ENCODE data around the gene GRHL1. TPM values are rescaled to one million over a fixed set of nuclear protein-coding genes. Genes with fewer than 3 reads are reported as not detected.
"Not testable (repeated sequence)": the region's sequence is repeated elsewhere in the genome, so short reads cannot be mapped to it uniquely, and the experiment has no call there.

GRHL1 gene
- total RNA-seq, 1 donor from 2014 or later, result 37.4 TPM

GRCh38 chr2:10012963-10013461, 61.5 kb downstream of the GRHL1 start:
- TF ChIP-seq CTCF (conservative IDR thresholded peaks at IDR 0.05), result no peak
- H3K27me3 Mint-ChIP-seq, result no peaks in the 10 kb centered on the region
- peaks cover 10% of the 10 kb centered on the region for H3K4me1 Mint-ChIP-seq (ENCODE audit: unreplicated experiment)
- H3K27ac Mint-ChIP-seq, result no peak overlapping the region
- peaks cover 4% of the 10 kb centered on the region for H3K9me3 Mint-ChIP-seq
- no peak for DNase-seq (ENCODE audit: extremely low spot score, unreplicated experiment)
- no peaks in the 10 kb centered on the region for H3K36me3 Mint-ChIP-seq
- no peak overlapping the region for H3K4me3 Mint-ChIP-seq

- not testable (repeated sequence) for H3K9me3 Mint-ChIP-seq; H3K4me1 Mint-ChIP-seq (ENCODE audit: unreplicated experiment); H3K27ac Mint-ChIP-seq; H3K36me3 Mint-ChIP-seq; H3K4me3 Mint-ChIP-seq; H3K27me3 Mint-ChIP-seq; DNase-seq (ENCODE audit: extremely low spot score, unreplicated experiment)
These were observed 62.3 kb downstream of the GRHL1 start for GRCh38 chr2:10013651-10014417.

- Mint-ChIP-seq H3K4me3 (no peak overlapping the region), H3K27ac (no peak overlapping the region), H3K36me3 (no peaks in the 10 kb centered on the region), H3K9me3 (peaks cover 4% of the 10 kb centered on the region), H3K27me3 (peaks cover 3% of the 10 kb centered on the region), H3K4me1 (ENCODE audit: unreplicated experiment) (peaks cover 5% of the 10 kb centered on the region)
- TF ChIP-seq CTCF (conservative IDR thresholded peaks at IDR 0.05), result no peak
- no peak for DNase-seq (ENCODE audit: extremely low spot score, unreplicated experiment)
These were observed 63.1 kb downstream of the GRHL1 start for GRCh38 chr2:10014418-10015190.

GRCh38 chr2:10015376-10015989, 64.0 kb downstream of the GRHL1 start:
- not testable (repeated sequence) for H3K36me3 Mint-ChIP-seq; H3K4me3 Mint-ChIP-seq; DNase-seq (ENCODE audit: extremely low spot score, unreplicated experiment); H3K27ac Mint-ChIP-seq; H3K27me3 Mint-ChIP-seq; H3K9me3 Mint-ChIP-seq; H3K4me1 Mint-ChIP-seq (ENCODE audit: unreplicated experiment)

- peaks cover 5% of the 10 kb centered on the region for H3K4me1 Mint-ChIP-seq (ENCODE audit: unreplicated experiment)
- H3K27me3 Mint-ChIP-seq, result peaks cover 3% of the 10 kb centered on the region
- H3K4me3 Mint-ChIP-seq, result no peak overlapping the region
- TF ChIP-seq CTCF (conservative IDR thresholded peaks at IDR 0.05), result no peak
- DNase-seq (ENCODE audit: extremely low spot score, unreplicated experiment), result no peak
- H3K27ac Mint-ChIP-seq, result no peak overlapping the region
- H3K36me3 Mint-ChIP-seq, result no peaks in the 10 kb centered on the region
- peaks cover 4% of the 10 kb centered on the region for H3K9me3 Mint-ChIP-seq
These were observed 64.7 kb downstream of the GRHL1 start for GRCh38 chr2:10016001-10016801.

GRCh38 chr2:10016802-10017258, 65.3 kb downstream of the GRHL1 start:
- no peak for TF ChIP-seq CTCF (conservative IDR thresholded peaks at IDR 0.05)
- no peak for DNase-seq (ENCODE audit: extremely low spot score, unreplicated experiment)
- Mint-ChIP-seq H3K9me3 (peaks cover 4% of the 10 kb centered on the region), H3K4me1 (ENCODE audit: unreplicated experiment) (peaks cover 8% of the 10 kb centered on the region), H3K4me3 (no peak overlapping the region), H3K36me3 (no peaks in the 10 kb centered on the region), H3K27ac (no peak overlapping the region), H3K27me3 (peaks cover 3% of the 10 kb centered on the region)

Data from type B pancreatic cell (in vitro differentiated cells).